ENCODE data around the gene CCBE1. TPM values are rescaled to one million over a fixed set of nuclear protein-coding genes. Genes with fewer than 3 reads are reported as not detected.

The CCBE1 gene
- total and polyA plus RNA-seq, 9 of the 15 experiments (the other 6 are each of a cell fraction or from before 2014, with no cell fraction given) = 0.20 TPM; not detected in 8

DNA sequence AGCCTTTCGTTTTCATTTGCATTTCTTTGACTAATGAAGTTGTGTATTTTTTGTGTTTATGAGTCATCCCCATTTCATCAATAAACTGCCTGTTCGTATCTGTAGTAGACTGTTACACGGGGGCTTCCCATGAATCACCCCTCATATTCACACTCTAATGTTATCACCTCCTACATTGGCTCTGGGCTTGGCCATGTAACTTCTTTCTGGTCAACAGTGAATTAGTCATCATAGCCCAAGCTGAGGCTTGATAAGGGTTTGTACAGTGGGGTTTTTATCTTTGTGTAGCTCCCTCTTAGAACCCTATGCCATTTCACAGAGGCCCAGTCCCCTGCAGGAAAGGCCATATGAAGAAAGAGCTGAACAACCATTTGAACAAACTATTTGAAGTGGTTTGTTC, 151.0 kb downstream of the CCBE1 start (continued):
- TF ChIP-seq, protein P1, sequence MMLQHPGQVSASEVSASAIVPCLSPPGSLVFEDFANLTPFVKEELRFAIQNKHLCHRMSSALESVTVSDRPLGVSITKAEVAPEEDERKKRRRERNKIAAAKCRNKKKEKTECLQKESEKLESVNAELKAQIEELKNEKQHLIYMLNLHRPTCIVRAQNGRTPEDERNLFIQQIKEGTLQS (IDR thresholded peaks at IDR 0.05) = peak; percentile 88
- TF ChIP-seq, protein P1 (CRISPR knock-in tag; conservative IDR thresholded peaks at IDR 0.05) = no peak
- peak; percentile 46; the same call in 1 of the 2 replicates for TF ChIP-seq TAL1 (IDR thresholded peaks at IDR 0.05)
- TF ChIP-seq TEAD4 (IDR thresholded peaks at IDR 0.05; ENCODE audit: low read length) = peak; percentile 78
- no peak for TF ChIP-seq TEAD4 (CRISPR knock-in tag; IDR thresholded peaks at IDR 0.05; ENCODE audit: borderline replicate concordance)

DNA sequence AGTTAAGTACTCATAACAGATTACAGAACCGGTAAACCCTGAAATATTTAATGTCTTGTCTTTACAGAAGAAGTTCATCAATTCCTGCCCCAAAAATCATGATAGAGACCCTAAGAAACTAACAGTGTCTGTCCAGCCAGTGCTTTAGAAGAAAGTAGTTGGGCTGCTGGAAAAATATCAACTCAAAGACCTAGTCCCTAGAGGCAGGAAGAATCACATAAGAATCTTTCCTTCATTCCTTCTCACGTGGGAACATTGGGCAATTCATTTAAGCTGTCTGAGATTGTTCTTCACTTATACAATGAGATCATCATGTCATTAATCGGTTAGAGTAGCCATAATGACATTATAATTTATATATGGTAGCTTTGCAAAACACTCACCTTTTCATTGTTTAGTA, 156.4 kb downstream of the CCBE1 start:
- Histone ChIP-seq H3K27ac (ENCODE audit: extremely low read depth, low read depth, low read length) (no peak overlapping the region), H2AFZ (ENCODE audit: low read depth, low read length) (no peak overlapping the region), H3K4me1 (replicated peaks in 1 of 2; ENCODE audit: control insufficient read depth in 2 of 2, insufficient read depth in 2 of 2, low read length in 2 of 2) (no peaks in the 10 kb centered on the region), H3K36me3 (ENCODE audit: control insufficient read depth, insufficient read depth, low read length) (no peaks in the 10 kb centered on the region), H3K9me1 (ENCODE audit: control insufficient read depth, insufficient read depth, low read length) (no peaks in the 10 kb centered on the region), H3K9me3 (replicated peaks; ENCODE audit: control insufficient read depth, insufficient read depth, low read depth, low read length) (no peaks in the 10 kb centered on the region), H3K9ac (ENCODE audit: insufficient read depth in 1 of 2, low read depth in 2 of 2, low read length in 2 of 2) (no peak overlapping the region), H3K4me2 (ENCODE audit: insufficient read depth, low read length) (no peak overlapping the region), H3K4me3 (no peak overlapping the region), H3K79me2 (ENCODE audit: control insufficient read depth, insufficient read depth, low read length) (no peaks in the 10 kb centered on the region), H3K27me3 (ENCODE audit: control insufficient read depth in 2 of 2, insufficient read depth in 2 of 2, low read length in 2 of 2) (no peaks in the 10 kb centered on the region), H4K20me1 (replicated peaks; ENCODE audit: control insufficient read depth, insufficient read depth, low read length) (no peaks in the 10 kb centered on the region)
- CTCF ChIA-PET (ENCODE audit: low intra/inter-chr PET ratio) = no interaction called here
- POLR2A ChIA-PET = no interaction called here
- intact Hi-C loops (cut with micrococcal nuclease) (no loop called here), in situ Hi-C loops (cut with MboI) (no loop called here)
- ATAC-seq = no peak
- FAIRE-seq = no peak
- BruUV-seq (replicated peaks) = no TSS peak
- DNase-seq (ENCODE audit: extremely low read depth in 1 of 4, low spot score in 3 of 4) = no peak
- 0% methylated on average over 3 of the region's 3 CpGs for WGBS (ENCODE audit: insufficient coverage, low coverage, missing lambda C conversion rate)
- no peak for TF ChIP-seq HNRNPLL (IDR thresholded peaks at IDR 0.05; ENCODE audit: low read depth, low read length, poor library complexity, severe bottlenecking)
- no peak for TF ChIP-seq PTTG1 (tag; IDR thresholded peaks at IDR 0.05; ENCODE audit: low read depth)
- no peak for TF ChIP-seq MYC (IDR thresholded peaks at IDR 0.05; ENCODE audit: low read depth, low read length)
- TF ChIP-seq MYC (CRISPR knock-in tag; IDR thresholded peaks at IDR 0.05; ENCODE audit: borderline replicate concordance, low read depth) = no peak
- TF ChIP-seq DMBX1 (CRISPR knock-in tag; IDR thresholded peaks at IDR 0.05; ENCODE audit: borderline replicate concordance) = no peak
- TF ChIP-seq, protein P2, sequence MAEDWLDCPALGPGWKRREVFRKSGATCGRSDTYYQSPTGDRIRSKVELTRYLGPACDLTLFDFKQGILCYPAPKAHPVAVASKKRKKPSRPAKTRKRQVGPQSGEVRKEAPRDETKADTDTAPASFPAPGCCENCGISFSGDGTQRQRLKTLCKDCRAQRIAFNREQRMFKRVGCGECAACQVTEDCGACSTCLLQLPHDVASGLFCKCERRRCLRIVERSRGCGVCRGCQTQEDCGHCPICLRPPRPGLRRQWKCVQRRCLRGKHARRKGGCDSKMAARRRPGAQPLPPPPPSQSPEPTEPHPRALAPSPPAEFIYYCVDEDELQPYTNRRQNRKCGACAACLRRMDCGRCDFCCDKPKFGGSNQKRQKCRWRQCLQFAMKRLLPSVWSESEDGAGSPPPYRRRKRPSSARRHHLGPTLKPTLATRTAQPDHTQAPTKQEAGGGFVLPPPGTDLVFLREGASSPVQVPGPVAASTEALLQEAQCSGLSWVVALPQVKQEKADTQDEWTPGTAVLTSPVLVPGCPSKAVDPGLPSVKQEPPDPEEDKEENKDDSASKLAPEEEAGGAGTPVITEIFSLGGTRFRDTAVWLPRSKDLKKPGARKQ (CRISPR knock-in tag; IDR thresholded peaks at IDR 0.05) = no peak
- TF ChIP-seq NFXL1 (CRISPR knock-in tag; IDR thresholded peaks at IDR 0.05) = no peak
- TF ChIP-seq, protein P3, sequence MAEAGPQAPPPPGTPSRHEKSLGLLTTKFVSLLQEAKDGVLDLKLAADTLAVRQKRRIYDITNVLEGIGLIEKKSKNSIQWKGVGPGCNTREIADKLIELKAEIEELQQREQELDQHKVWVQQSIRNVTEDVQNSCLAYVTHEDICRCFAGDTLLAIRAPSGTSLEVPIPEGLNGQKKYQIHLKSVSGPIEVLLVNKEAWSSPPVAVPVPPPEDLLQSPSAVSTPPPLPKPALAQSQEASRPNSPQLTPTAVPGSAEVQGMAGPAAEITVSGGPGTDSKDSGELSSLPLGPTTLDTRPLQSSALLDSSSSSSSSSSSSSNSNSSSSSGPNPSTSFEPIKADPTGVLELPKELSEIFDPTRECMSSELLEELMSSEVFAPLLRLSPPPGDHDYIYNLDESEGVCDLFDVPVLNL (CRISPR knock-in tag; IDR thresholded peaks at IDR 0.05; ENCODE audit: low read depth) = no peak
- TF ChIP-seq, protein P4, sequence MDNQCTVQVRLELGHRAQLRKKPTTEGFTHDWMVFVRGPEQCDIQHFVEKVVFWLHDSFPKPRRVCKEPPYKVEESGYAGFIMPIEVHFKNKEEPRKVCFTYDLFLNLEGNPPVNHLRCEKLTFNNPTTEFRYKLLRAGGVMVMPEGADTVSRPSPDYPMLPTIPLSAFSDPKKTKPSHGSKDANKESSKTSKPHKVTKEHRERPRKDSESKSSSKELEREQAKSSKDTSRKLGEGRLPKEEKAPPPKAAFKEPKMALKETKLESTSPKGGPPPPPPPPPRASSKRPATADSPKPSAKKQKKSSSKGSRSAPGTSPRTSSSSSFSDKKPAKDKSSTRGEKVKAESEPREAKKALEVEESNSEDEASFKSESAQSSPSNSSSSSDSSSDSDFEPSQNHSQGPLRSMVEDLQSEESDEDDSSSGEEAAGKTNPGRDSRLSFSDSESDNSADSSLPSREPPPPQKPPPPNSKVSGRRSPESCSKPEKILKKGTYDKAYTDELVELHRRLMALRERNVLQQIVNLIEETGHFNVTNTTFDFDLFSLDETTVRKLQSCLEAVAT (IDR thresholded peaks at IDR 0.05) = no peak
- no peak for TF ChIP-seq STAG1 (CRISPR knock-in tag; IDR thresholded peaks at IDR 0.05; ENCODE audit: borderline replicate concordance)
- TF ChIP-seq, protein P5, sequence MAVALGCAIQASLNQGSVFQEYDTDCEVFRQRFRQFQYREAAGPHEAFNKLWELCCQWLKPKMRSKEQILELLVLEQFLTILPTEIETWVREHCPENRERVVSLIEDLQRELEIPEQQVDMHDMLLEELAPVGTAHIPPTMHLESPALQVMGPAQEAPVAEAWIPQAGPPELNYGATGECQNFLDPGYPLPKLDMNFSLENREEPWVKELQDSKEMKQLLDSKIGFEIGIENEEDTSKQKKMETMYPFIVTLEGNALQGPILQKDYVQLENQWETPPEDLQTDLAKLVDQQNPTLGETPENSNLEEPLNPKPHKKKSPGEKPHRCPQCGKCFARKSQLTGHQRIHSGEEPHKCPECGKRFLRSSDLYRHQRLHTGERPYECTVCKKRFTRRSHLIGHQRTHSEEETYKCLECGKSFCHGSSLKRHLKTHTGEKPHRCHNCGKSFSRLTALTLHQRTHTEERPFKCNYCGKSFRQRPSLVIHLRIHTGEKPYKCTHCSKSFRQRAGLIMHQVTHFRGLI (CRISPR knock-in tag; IDR thresholded peaks at IDR 0.05) = no peak
